Small intestine (tissue), 7 donors: ENCODE results near the gene SGPL1. TPM values are rescaled to one million over a fixed set of nuclear protein-coding genes. Genes with fewer than 3 reads are reported as not detected.

Experiments
- DNase-seq, 2 donors: peaks; one replicate each; pipeline versions ENCODE4 v3.0.0 to v3.0.0-alpha.2; 2013
- FAIRE-seq: peaks from 2 replicates; lab custom pipeline; 2012; peaks lifted over from hg19 to GRCh38; lab: Jason Lieb, UNC
- H3K27ac ChIP-seq, 3 donors: one replicate each; pipeline ENCODE4 v1.5.1; 2013; ENCODE audit warnings: low read length in 2 of 3, mild to moderate bottlenecking in 2 of 3, control low read depth in 1 of 3, inconsistent platforms in 1 of 3, low read depth in 1 of 3, moderate library complexity in 1 of 3
- H3K27me3 ChIP-seq, 3 donors: one replicate each; pipeline ENCODE4 v1.6.1; 2013; ENCODE audit warnings: low read length in 3 of 3, inconsistent platforms in 1 of 3; ENCODE audit not compliant: control insufficient read depth in 3 of 3, insufficient read depth in 3 of 3
- H3K36me3 ChIP-seq, 3 donors: one replicate each; pipeline ENCODE4 v1.6.1; 2013; ENCODE audit warnings: low read length in 3 of 3, inconsistent platforms in 1 of 3, low read depth in 1 of 3, mild to moderate bottlenecking in 1 of 3, moderate library complexity in 1 of 3; ENCODE audit not compliant: control insufficient read depth in 3 of 3, insufficient read depth in 2 of 3
- H3K4me1 ChIP-seq, 3 donors: one replicate each; pipeline ENCODE4 v1.6.1; 2013; ENCODE audit warnings: low read length in 2 of 3, inconsistent platforms in 1 of 3, low read depth in 1 of 3, mild to moderate bottlenecking in 1 of 3, moderate library complexity in 1 of 3; ENCODE audit not compliant: control insufficient read depth in 3 of 3, insufficient read depth in 2 of 3
- H3K4me3 ChIP-seq, 3 donors: one replicate each; pipeline ENCODE4 v1.5.1; 2013; ENCODE audit warnings: low read length in 3 of 3, control low read depth in 1 of 3, inconsistent platforms in 1 of 3, low read depth in 1 of 3, mild to moderate bottlenecking in 1 of 3, moderate library complexity in 1 of 3
- H3K9me3 ChIP-seq, 2 donors: one replicate each; pipeline ENCODE4 v1.6.1; 2013; ENCODE audit warnings: low read depth in 1 of 2, low read length in 1 of 2; ENCODE audit not compliant: control insufficient read depth in 2 of 2, insufficient read depth in 1 of 2
- WGBS, 3 donors: extraction: QIAGEN DNeasy Blood & Tissue Kit; methylation state at CpG; one replicate each; pipeline ENCODE4 v1.1.7; 2013; 5-methylcytosine and 5-hydroxymethylcytosine counted together
- polyA plus RNA-seq, 4 donors: library from polyadenylated mRNA; stranded (reverse) in 3 of 4; unstranded in 1 of 4; fragments of 200-250 nt in 3 of 4; fragments of 120-200 nt in 1 of 4; gene quantifications; one replicate each; pipeline versions ENCODE4 v1.2.1 to v1.2.3, GENCODE V29; 2013
- donor health status: healthy with polysubstance abuse.
- donor health status: control.
- donor health status: control.
- donor health status: Bipolar disorder and iron deficiency.
- donor health status: healthy.

SGPL1 gene
- polyA plus RNA-seq, 4 donors: 10.0 to 49.3 (median 16.4) TPM

GRCh38 chr10:70899096-70899495, 83.3 kb downstream of the SGPL1 start:
- 73 to 86% (median 76%) methylated on average over 4 of the region's 4 CpGs for WGBS, 3 donors

GRCh38 chr10:70901276-70901878, 85.6 kb downstream of the SGPL1 start:
- H3K4me3 ChIP-seq: no peak overlapping the region
- no peaks in the 10 kb centered on the region for H3K9me3 ChIP-seq
- DNase-seq: no peak
- peaks cover 0 to 4% (median 0%) of the 10 kb centered on the region in 3 donors for H3K4me1 ChIP-seq
- WGBS, 3 donors: 88 to 90% (median 88%) methylated on average over 13 of the region's 13 CpGs
- FAIRE-seq: no peak
- H3K27me3 ChIP-seq: no peaks in the 10 kb centered on the region
- no peak overlapping the region for H3K27ac ChIP-seq
- H3K36me3 ChIP-seq: no peaks in the 10 kb centered on the region

More at GRCh38 chr10:70899096-70899495, 83.3 kb downstream of the SGPL1 start:
- FAIRE-seq: no peak
- Histone ChIP-seq H3K27me3 (no peaks in the 10 kb centered on the region), H3K9me3 (peaks cover 0 to 3% of the 10 kb centered on the region in 2 donors), H3K4me3 (no peak overlapping the region), H3K36me3 (no peaks in the 10 kb centered on the region), H3K27ac (no peak overlapping the region), H3K4me1 (peaks cover 0 to 4% (median 0%) of the 10 kb centered on the region in 3 donors)
- no peak for DNase-seq

GRCh38 chr10:70902661-70903261, 87.0 kb downstream of the SGPL1 start:
- H3K9me3 ChIP-seq: no peaks in the 10 kb centered on the region
- no peaks in the 10 kb centered on the region for H3K36me3 ChIP-seq
- H3K27me3 ChIP-seq: no peaks in the 10 kb centered on the region
- no peak overlapping the region for H3K4me3 ChIP-seq
- DNase-seq (no peak), FAIRE-seq (no peak)
- peaks cover 0 to 14% (median 0%) of the 10 kb centered on the region in 3 donors for H3K4me1 ChIP-seq
- no peak overlapping the region for H3K27ac ChIP-seq
- 41 to 68% (median 58%) methylated on average over 5 of the region's 5 CpGs for WGBS, 3 donors

- Histone ChIP-seq H3K9me3 (no peaks in the 10 kb centered on the region), H3K36me3 (no peaks in the 10 kb centered on the region), H3K4me3 (no peak overlapping the region), H3K27ac (no peak overlapping the region), H3K4me1 (peaks cover 0 to 14% (median 0%) of the 10 kb centered on the region in 3 donors), H3K27me3 (no peaks in the 10 kb centered on the region)
- DNase-seq (peak; percentile 45 to 73), FAIRE-seq (no peak)
- WGBS, 3 donors: 50 to 59% (median 52%) methylated on average over 14 of the region's 14 CpGs
Measured at GRCh38 chr10:70903262-70903921, 87.6 kb downstream of the SGPL1 start.

GRCh38 chr10:70905071-70906021, 89.6 kb downstream of the SGPL1 start:
- Histone ChIP-seq H3K36me3 (no peaks in the 10 kb centered on the region), H3K4me3 (no peak overlapping the region), H3K27ac (no peak overlapping the region), H3K27me3 (no peaks in the 10 kb centered on the region), H3K4me1 (peaks cover 0 to 10% (median 0%) of the 10 kb centered on the region in 3 donors), H3K9me3 (no peaks in the 10 kb centered on the region)
- FAIRE-seq (no peak), DNase-seq (no peak)
- 76 to 83% (median 79%) methylated on average over 27 of the region's 27 CpGs for WGBS, 3 donors

GRCh38 chr10:70906031-70906783, 90.5 kb downstream of the SGPL1 start:
- no peaks in the 10 kb centered on the region for H3K27me3 ChIP-seq
- no peak overlapping the region for H3K4me3 ChIP-seq
- H3K9me3 ChIP-seq: no peaks in the 10 kb centered on the region
- H3K36me3 ChIP-seq: no peaks in the 10 kb centered on the region
- H3K4me1 ChIP-seq: peaks cover 0 to 10% (median 0%) of the 10 kb centered on the region in 3 donors
- 51 to 73% (median 65%) methylated on average over 5 of the region's 5 CpGs for WGBS, 3 donors
- H3K27ac ChIP-seq: no peak overlapping the region
- DNase-seq (no peak), FAIRE-seq (no peak)

- Histone ChIP-seq H3K27ac (no peak overlapping the region), H3K27me3 (no peaks in the 10 kb centered on the region), H3K36me3 (no peaks in the 10 kb centered on the region), H3K9me3 (no peaks in the 10 kb centered on the region), H3K4me3 (no peak overlapping the region), H3K4me1 (peaks cover 0 to 10% (median 0%) of the 10 kb centered on the region in 3 donors)
- no peak for FAIRE-seq
- peak; percentile 38 to 44 for DNase-seq
- WGBS, 3 donors: 21 to 67% (median 49%) methylated on average over 15 of the region's 15 CpGs
Measured at GRCh38 chr10:70906953-70907636, 91.3 kb downstream of the SGPL1 start.
